HG02840 (cell line): ENCODE measurements around the gene SH3D19.
A peak's percentile ranks its signal among the peaks of the same experiment; 100 is the strongest.
"Not testable (repeated sequence)": the region's sequence is repeated elsewhere in the genome, so short reads cannot be mapped to it uniquely, and the experiment has no call there.

ENCODE experiments used
- ATAC-seq: cut with Tn5 transposase; IDR thresholded peaks from one replicate; pipeline ENCODE4 v1.9.1; 2021; ENCODE audit warnings: mild to moderate bottlenecking, moderate library complexity, moderate number of reproducible peaks; ENCODE audit not compliant: unreplicated experiment, low FRiP score

SH3D19 gene

GRCh38 chr4:151110236-151110635, 215.2 kb downstream of the SH3D19 start:
- no peak for ATAC-seq

- no peak for ATAC-seq
Observed at GRCh38 chr4:151107063-151107462, 218.3 kb downstream of the SH3D19 start.

DNA sequence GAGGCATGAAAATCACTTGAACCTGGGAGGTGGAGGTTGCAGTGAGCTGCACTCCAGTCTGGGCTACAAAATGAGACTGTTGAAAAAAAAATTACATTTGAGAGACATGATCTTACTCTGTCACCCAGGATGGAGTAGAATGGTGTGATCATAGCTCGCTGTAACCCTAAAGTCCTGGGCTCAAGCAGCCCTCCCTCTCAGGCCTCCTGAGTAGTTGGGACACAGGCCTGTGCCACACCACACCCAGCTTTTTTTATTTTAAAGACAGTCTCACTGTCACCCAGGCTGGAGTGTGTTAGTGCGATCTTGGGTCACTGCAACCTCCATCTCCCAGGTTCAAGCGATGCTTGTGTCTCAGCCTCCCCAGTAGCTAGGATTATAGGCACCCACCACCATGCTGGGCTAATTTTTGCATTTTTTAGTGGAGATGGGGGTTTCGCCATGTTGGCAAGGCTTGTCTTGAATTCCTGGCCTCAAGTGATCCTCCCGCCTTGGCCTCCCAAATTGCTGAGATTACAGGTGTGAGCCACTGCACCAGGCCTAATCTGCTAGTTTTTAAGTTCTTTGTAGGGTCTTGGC, 219.9 kb downstream of the SH3D19 start:
- no peak for ATAC-seq

- ATAC-seq = no peak
Observed at GRCh38 chr4:151104621-151105020, 220.8 kb downstream of the SH3D19 start.

DNA sequence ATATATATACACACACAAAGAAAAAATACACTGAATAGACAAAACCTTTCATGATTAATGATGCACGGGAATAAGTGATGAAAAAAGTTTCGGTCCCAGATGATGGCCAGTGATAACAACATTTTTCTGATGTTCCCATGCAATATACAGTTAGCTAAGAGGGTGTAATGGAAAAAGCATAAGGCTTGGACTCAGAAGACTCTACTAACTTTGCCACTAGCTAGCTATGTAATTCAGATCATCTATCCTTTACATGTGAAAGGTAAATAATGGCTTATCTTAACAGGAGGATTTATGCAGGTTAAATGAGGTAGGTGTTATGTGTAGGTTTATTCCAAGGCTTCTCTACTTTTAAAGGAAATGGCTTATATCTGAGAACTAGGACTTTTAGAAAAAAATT, 221.6 kb downstream of the SH3D19 start:
- ATAC-seq = no peak

- no peak for ATAC-seq
Observed at GRCh38 chr4:151100531-151100930, 224.9 kb downstream of the SH3D19 start.

DNA sequence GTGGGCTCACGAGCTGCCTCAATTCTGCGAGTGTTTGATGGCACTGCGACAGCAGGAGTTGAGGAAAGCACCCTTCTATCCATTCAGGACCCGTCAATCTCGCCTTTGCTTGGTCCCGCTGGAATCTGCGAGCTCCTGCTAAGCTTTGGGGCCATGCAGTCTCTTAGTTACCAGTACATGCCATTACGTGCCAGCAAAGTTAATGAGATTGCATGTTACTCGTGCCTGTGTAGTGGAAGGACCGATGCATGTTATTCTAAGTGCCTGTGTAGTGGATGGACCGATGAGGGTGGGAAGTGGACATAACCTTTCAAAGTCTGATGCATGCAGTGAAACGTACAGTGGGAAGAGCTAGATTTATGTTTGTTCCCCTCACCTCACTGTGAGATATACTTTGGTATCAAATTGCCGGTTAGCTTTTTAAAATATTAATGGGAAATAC, 225.4 kb downstream of the SH3D19 start:
- ATAC-seq = peak; percentile 3

- ATAC-seq = peak; percentile 97
Observed at GRCh38 chr4:151099229-151099975, 226.0 kb downstream of the SH3D19 start, which contains the start of gene RPS3A. TSS of gene RPS3A (plus strand) at chr4:151099628. CDS start at chr4:151099653, 25 bp downstream.

- ATAC-seq = no peak
Observed at GRCh38 chr4:151098979-151099228, 226.5 kb downstream of the SH3D19 start.

- ATAC-seq = no peak
Observed at GRCh38 chr4:151097759-151098158, 227.6 kb downstream of the SH3D19 start.

- no peak for ATAC-seq
Observed at GRCh38 chr4:151095142-151095541, 230.3 kb downstream of the SH3D19 start.

- ATAC-seq = no peak
Observed at GRCh38 chr4:151094290-151094751, 231.1 kb downstream of the SH3D19 start.

DNA sequence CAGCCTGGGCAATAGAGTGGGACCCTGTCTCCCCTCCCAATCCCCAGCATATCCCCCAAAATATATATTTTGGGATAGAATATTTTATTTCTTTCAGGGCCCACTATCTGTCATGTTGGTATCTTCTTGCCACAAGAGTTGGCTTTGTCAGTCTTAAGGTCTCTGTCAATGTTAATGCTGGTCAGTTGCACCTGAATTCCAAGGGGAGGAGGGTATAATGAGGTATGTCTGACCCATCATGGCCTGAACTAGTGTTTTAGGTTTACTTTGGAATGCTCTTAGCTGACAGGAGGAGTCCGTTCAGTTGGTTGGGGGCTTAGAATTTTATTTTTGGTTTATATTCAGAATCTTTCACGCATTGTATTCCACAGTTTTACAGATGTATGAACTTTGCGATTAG, 232.2 kb downstream of the SH3D19 start:
- no peak for ATAC-seq

DNA sequence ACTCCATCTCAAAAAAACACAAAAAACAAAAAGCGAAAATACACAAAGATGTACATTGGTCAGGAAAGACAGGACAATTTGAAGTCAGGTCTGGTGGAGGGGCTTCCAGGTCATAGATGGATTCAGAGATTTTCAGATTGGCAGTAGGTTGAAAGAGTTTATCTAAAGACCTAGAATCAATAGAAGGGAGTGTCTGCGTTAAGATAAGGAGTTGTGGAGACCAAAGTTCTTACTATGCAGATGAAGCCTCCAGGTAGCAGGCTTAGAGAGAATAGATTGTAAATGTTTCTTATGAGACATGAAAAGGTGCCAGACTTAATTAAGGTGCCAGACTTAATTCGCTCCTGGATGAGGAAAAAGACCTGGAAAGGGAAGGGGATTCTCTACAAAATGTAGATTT, 232.9 kb downstream of the SH3D19 start:
- no peak for ATAC-seq

DNA sequence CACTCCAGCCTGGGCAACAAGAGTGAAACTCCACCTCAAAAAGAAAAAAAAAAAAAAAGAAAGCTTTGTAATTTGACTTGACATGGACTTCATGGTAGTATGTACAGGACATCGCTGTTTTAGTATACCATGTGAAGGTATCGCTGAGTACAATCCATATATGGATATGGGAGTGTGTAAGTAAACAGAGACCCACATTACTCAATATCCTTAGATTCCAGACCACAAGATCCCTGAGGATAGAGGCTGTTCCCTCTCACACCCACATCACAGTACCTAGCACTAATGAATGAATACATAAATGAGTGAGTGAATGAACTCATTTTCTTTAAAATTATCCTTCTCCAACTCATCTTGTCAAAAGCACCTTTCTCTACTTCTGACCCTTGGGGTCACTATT, 234.4 kb downstream of the SH3D19 start:
- ATAC-seq = no peak

DNA sequence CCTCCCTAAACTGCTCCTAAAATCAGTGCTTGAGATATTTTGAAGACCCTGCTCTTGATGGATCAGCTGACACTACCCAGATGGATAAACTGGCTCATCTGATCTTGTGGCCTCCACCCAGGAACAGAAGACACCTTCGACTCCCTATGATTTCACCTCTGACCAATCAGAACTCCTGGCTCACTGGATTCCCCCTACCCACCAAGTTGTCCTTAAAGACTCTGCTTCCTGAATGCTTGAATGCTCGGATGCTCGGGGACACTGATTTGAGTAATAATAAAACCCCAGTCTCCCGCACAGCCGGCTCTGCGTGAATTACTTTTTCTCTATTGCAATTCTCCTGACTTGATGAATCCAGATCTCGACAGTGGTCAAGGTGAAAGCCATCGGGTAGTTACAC, 237.9 kb downstream of the SH3D19 start:
- no peak for ATAC-seq

DNA sequence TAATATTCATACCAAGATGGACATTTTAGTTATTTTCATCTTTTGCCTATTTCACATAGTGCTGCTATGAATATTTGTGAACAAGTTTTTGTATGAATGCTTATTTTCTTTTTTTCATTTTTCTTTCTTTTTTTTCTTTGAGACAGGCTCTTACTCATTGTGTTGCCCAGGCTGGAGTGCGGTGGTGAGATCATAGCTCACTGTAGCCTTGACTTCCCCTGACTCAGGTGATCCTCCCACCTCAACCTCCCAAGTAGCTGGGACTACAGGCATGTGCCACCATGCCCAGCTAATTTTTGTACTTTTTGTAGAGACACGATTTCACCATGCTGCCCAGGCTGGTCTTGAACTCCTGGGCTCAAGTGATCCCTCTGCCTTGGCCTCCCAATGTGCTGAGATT, 247.4 kb downstream of the SH3D19 start:
- ATAC-seq = not testable (repeated sequence)

GRCh38 chr4:151074416-151074916, 250.9 kb downstream of the SH3D19 start:
- no peak for ATAC-seq
